RWPE2 (cell line): ENCODE measurements around the gene CCDC190.

Source experiments
- ATAC-seq: fragments of 200-7000 bp; cut with Tn5 transposase; 3 replicates; pipeline ENCODE4 v1.9.1; 2021; ENCODE audit warnings: low read depth
- DNase-seq: peaks from one replicate; pipeline ENCODE4 v3.0.0-alpha.2; 2020; ENCODE audit warnings: low spot score
- H3K27ac ChIP-seq: fragments of 450-650 bp; 2 replicates; pipeline ENCODE4 v1.5.1; 2017; ENCODE audit warnings: mild to moderate bottlenecking; ENCODE audit not compliant: poor library complexity, severe bottlenecking
- H3K27me3 ChIP-seq: fragments of 250-450 bp; sonication (Bioruptor Pico); 2 replicates; pipeline ENCODE4 v1.5.1; 2021; ENCODE audit warnings: mild to moderate bottlenecking, moderate library complexity; ENCODE audit not compliant: insufficient read depth, poor library complexity, severe bottlenecking
- H3K36me3 ChIP-seq: fragments of 250-450 bp; sonication (Bioruptor Pico); 2 replicates; pipeline ENCODE4 v1.5.1; 2020; ENCODE audit warnings: low read depth, mild to moderate bottlenecking, moderate library complexity
- H3K4me1 ChIP-seq: fragments of 250-450 bp; sonication (Bioruptor Pico); 2 replicates; pipeline ENCODE4 v1.5.1; 2021; ENCODE audit warnings: mild to moderate bottlenecking, moderate library complexity; ENCODE audit not compliant: insufficient read depth, poor library complexity, severe bottlenecking
- H3K4me3 ChIP-seq: fragments of 250-450 bp; sonication (Bioruptor Pico); 2 replicates; pipeline ENCODE4 v1.5.1; 2021; ENCODE audit warnings: mild to moderate bottlenecking, moderate library complexity; ENCODE audit not compliant: severe bottlenecking
- H3K9me3 ChIP-seq: fragments of 250-450 bp; sonication (Bioruptor Pico); 2 replicates; pipeline ENCODE4 v1.5.1; 2021; ENCODE audit warnings: mild to moderate bottlenecking, moderate library complexity; ENCODE audit not compliant: severe bottlenecking
- CTCF ChIP-seq: fragments of 450-650 bp; IDR thresholded peaks from one replicate; pipeline ENCODE4 v1.5.1; 2017; ENCODE audit warnings: mild to moderate bottlenecking, moderate library complexity; ENCODE audit not compliant: poor library complexity, severe bottlenecking

CCDC190 gene

DNA sequence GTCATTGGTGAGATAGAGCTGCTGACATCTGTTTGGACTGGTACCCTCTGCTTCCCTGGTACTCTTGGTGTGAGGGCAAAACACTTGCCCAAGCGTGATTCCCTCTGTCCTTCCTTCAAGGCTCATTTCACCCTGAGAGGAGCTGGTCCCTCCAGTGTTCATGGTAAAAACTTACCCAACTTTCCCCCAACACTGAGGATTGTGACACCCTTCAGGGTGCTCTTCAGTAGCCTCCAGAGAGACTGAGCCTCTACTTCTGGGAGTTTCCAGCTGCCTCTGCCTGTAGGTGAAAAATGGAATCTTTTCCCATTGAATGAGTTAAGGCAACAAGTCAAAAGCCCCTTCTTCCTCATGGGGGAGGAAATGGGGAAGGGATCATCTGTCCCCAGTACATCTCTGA, 9.6 kb downstream of the CCDC190 start:
- Histone ChIP-seq H3K36me3 (no peaks in the 10 kb centered on the region), H3K27ac (no peak overlapping the region), H3K9me3 (no peaks in the 10 kb centered on the region), H3K27me3 (no peaks in the 10 kb centered on the region), H3K4me1 (peaks cover 12% of the 10 kb centered on the region), H3K4me3 (no peak overlapping the region)
- no peak for TF ChIP-seq CTCF
- no peak for ATAC-seq
- DNase-seq, result no peak

DNA sequence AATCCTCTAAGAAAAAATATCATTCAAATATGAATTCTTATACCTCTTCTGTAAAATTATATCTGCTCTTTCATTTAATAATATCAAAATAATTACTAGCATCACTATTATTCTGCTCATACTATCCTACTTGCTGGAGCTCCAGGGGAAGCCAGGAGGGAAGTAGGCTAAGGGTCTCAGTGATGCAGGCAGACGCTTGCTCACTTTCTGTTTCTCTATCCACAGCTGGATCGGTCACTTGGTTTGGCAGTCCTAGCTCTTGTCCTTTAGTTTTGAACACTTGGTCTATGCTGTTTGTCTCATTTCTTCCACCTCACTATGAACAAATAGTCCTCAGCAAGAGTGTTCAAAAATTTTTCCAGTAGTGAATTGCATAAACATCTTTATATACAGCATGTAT, 11.3 kb downstream of the CCDC190 start:
- Histone ChIP-seq H3K9me3 (no peaks in the 10 kb centered on the region), H3K27me3 (no peaks in the 10 kb centered on the region), H3K36me3 (no peaks in the 10 kb centered on the region), H3K4me1 (no peaks in the 10 kb centered on the region), H3K27ac (no peak overlapping the region), H3K4me3 (no peak overlapping the region)
- DNase-seq, result no peak
- no peak for TF ChIP-seq CTCF
- ATAC-seq, result no peak

DNA sequence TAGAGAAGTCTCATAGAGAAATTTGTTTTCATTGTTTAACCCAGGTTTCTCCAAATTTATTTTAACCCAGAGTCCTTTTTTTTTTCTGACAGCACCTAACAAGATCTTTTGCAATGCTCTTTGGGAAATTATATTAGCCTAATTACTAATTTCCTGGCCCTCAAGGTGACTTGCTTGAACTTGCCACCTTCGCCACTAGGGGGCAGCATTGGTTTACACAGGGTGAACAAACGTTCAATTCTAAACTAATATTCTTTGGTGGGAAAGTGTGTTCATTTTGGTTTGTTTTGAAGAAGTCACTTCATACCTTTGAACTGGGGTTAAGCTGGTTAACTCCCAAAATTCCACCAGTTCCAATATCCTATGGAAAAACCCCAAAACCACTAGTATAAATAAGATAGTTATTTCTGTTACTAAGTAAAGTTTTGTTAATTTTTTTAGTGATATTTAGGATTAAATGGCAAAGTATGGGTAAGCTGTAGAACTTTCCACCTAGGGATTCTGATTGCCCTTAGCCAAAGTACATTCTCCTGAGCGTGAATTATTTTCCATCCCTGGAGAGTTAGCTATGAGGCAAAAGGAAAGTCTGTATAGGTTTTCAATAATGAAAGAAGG, 13.0 kb downstream of the CCDC190 start:
- TF ChIP-seq CTCF, result peak; percentile 97
- no peaks in the 10 kb centered on the region for H3K27me3 ChIP-seq
- ATAC-seq (peak; percentile 36; the same call in 1 of the 3 replicates), DNase-seq (peak; percentile 77)
- H3K4me1 ChIP-seq, result no peaks in the 10 kb centered on the region
- no peaks in the 10 kb centered on the region for H3K36me3 ChIP-seq
- no peak overlapping the region for H3K27ac ChIP-seq
- no peak overlapping the region for H3K4me3 ChIP-seq
- H3K9me3 ChIP-seq, result no peaks in the 10 kb centered on the region

- Histone ChIP-seq H3K27ac (no peak overlapping the region), H3K4me1 (no peaks in the 10 kb centered on the region), H3K27me3 (no peaks in the 10 kb centered on the region), H3K4me3 (no peak overlapping the region), H3K36me3 (no peaks in the 10 kb centered on the region), H3K9me3 (no peaks in the 10 kb centered on the region)
- DNase-seq (no peak), ATAC-seq (no peak)
- no peak for TF ChIP-seq CTCF
These were observed 14.4 kb downstream of the CCDC190 start for GRCh38 chr1:162846256-162847212.
